Testis (tissue), 2 donors: ENCODE measurements around the gene ELMO3.

Source experiments
- CTCF ChIP-seq, 3 experiments: fragments of 450-650 bp in 2 of 3; fragments of 200-600 bp in 1 of 3; sonication (generic) in 1 of 3; IDR thresholded peaks; one replicate each; pipeline ENCODE4 v1.5.1; 2016 to 2019; ENCODE audit warnings: antibody characterized with exemption in 3 of 3, mild to moderate bottlenecking in 2 of 3, moderate library complexity in 1 of 3
- POLR2A ChIP-seq: fragments of 450-650 bp; IDR thresholded peaks from one replicate; pipeline ENCODE4 v1.6.1; 2017; ENCODE audit warnings: antibody characterized with exemption, mild to moderate bottlenecking, moderate library complexity

DNA sequence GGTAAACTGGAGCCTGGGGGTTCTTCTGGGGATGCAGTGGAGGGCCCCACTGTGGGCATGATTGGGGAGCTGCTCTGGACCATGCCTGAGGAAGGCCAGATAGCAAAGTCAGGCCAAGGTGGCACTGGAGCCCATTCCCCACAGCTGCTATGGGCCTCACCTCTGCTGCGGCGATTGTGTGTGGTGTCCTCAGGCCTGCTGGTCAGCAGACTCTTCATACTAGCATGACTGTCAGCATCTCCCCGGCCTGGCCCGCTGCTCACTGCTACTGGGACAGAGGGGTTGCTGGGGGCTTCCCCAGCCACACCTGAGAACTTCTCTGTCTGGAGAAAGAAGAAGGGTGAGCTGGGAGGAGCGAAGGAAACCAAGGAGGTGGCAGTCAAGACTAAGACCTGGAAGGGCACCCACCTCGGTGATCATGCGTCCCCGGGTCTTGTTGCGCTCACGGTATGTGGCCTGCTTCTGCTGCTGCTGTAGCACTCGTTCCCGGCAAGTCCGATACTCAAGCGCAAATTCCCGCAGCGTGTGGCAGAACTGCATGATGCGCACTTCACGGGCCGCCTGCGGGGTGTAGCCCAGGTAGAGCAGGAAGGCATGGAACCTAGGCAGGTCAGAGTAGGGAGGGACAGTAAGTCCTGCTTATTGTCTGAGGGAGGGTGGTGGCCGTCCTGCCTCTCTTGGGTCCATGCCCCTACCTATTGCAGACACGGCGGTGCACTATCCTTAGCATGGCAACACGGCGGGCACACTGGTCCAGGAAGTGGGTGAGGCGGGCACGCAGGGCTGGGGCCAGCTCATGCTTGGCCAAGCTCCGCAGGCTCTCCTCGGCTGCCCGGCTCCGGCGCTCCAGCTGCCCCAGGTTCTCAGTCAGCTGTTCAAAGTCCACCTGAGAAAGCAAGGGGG lies 31.2 kb downstream of the ELMO3 start:
- TF ChIP-seq POLR2A (no peak), CTCF (IDR thresholded peaks at IDR 0.05) (no peak)
